ENCODE measurements around the gene POLE. TPM values are rescaled to one million over a fixed set of nuclear protein-coding genes. Genes with fewer than 3 reads are reported as not detected.

The POLE gene
- total RNA-seq, 1 experiment from 2014 or later = 147 TPM

DNA sequence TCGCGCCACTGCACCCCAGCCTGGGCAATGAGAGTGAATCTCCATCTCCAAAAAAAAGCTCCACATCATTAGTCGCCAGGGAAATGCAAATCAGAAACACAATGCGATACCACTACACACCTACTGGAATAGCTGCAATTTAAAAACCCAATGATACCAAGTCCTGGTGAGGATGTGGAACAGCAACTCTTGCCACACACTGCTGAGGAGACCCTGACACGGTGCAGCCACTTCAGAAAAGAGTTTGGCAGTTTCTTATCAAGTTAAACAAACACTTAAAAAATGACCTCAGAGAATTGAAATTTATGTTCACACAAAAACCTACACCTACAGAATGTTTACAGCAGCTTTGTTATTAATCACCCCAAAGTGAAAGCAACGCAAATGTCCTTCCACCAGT is 56.5 kb downstream of the POLE start:
- H2BK15ac ChIP-seq (ENCODE audit: low read depth, low read length) = no peak overlapping the region
- H3K14ac ChIP-seq (ENCODE audit: insufficient read depth, low read length) = no peak overlapping the region
- no peak overlapping the region for H2BK12ac ChIP-seq (ENCODE audit: insufficient read length, low read depth, low read length)
- Mint-ChIP-seq H3K36me3 (ENCODE audit: insufficient read depth in 1 of 3, low read depth in 3 of 3) (peaks cover 57 to 88% (median 76%) of the 10 kb centered on the region in 3 experiments; a peak in 6 of 7 replicates), H3K27ac (peak overlapping the region in 1 of 3 experiments; percentile 53; a peak in 2 of 7 replicates), H3K4me3 (no peak overlapping the region), H3K27me3 (ENCODE audit: low read depth) (no peaks in the 10 kb centered on the region), H3K4me1 (no peaks in the 10 kb centered on the region), H3K9me3 (no peaks in the 10 kb centered on the region)
- no peak overlapping the region for H2AFZ ChIP-seq (ENCODE audit: low read length)
- H3K18ac ChIP-seq (ENCODE audit: insufficient read length, low read depth, low read length) = no peak overlapping the region
- no peak overlapping the region for H2BK120ac ChIP-seq (ENCODE audit: low read depth, low read length, poor library complexity, severe bottlenecking)
- H3K4me2 ChIP-seq (ENCODE audit: insufficient read depth, insufficient read length, low read length) = no peak overlapping the region
- no peaks in the 10 kb centered on the region for H3K79me2 ChIP-seq (ENCODE audit: insufficient read depth, low read length)
- H3K56ac ChIP-seq (ENCODE audit: insufficient read length, low read depth, low read length) = no peak overlapping the region
- DNase-seq = no peak
- no peaks in the 10 kb centered on the region for H3K9me3 ChIP-seq (ENCODE audit: control insufficient read depth, low read depth, low read length)
- H2BK20ac ChIP-seq (ENCODE audit: low read depth, low read length, poor library complexity, severe bottlenecking) = no peak overlapping the region
- no peak overlapping the region for H4K8ac ChIP-seq (replicated peaks; ENCODE audit: insufficient read length, low read depth, low read length)
- no peak overlapping the region for H3T11ph ChIP-seq (ENCODE audit: low read length)
- no peaks in the 10 kb centered on the region for H3K79me1 ChIP-seq (ENCODE audit: insufficient read depth, low read depth, low read length, poor library complexity, severe bottlenecking)
- no peaks in the 10 kb centered on the region for H3K23me2 ChIP-seq (ENCODE audit: insufficient read length, low read depth, low read length, poor library complexity, severe bottlenecking)
- no peak overlapping the region for H2AK5ac ChIP-seq (ENCODE audit: insufficient read length, low read length)
- H4K20me1 ChIP-seq (ENCODE audit: control insufficient read depth, insufficient read depth, insufficient read length) = no peaks in the 10 kb centered on the region
- no peak overlapping the region for H2BK5ac ChIP-seq (ENCODE audit: insufficient read length, low read length)
- no peak overlapping the region for H4K91ac ChIP-seq (ENCODE audit: insufficient read length, low read depth, low read length)
- H4K5ac ChIP-seq (ENCODE audit: insufficient read length, low read depth, low read length) = no peak overlapping the region
- no peak overlapping the region for H3K23ac ChIP-seq (ENCODE audit: insufficient read length, low read depth, low read length)
- H3K27ac ChIP-seq (ENCODE audit: insufficient read length, low read depth, low read length) = no peak overlapping the region
- H3K4me1 ChIP-seq (ENCODE audit: insufficient read depth, low read length) = no peaks in the 10 kb centered on the region
- WGBS (ENCODE audit: extremely low coverage, insufficient read length, low lambda C conversion rate) = no CpG with 5 or more reads among the region's 6 CpGs
- no peaks in the 10 kb centered on the region for H3K27me3 ChIP-seq (ENCODE audit: insufficient read depth, low read length)
- no peak overlapping the region for H3K4ac ChIP-seq (ENCODE audit: low read depth, low read length)
- no peak overlapping the region for H3K9ac ChIP-seq (ENCODE audit: extremely low read depth, insufficient read length, low read length)
- TF ChIP-seq, protein P1, sequence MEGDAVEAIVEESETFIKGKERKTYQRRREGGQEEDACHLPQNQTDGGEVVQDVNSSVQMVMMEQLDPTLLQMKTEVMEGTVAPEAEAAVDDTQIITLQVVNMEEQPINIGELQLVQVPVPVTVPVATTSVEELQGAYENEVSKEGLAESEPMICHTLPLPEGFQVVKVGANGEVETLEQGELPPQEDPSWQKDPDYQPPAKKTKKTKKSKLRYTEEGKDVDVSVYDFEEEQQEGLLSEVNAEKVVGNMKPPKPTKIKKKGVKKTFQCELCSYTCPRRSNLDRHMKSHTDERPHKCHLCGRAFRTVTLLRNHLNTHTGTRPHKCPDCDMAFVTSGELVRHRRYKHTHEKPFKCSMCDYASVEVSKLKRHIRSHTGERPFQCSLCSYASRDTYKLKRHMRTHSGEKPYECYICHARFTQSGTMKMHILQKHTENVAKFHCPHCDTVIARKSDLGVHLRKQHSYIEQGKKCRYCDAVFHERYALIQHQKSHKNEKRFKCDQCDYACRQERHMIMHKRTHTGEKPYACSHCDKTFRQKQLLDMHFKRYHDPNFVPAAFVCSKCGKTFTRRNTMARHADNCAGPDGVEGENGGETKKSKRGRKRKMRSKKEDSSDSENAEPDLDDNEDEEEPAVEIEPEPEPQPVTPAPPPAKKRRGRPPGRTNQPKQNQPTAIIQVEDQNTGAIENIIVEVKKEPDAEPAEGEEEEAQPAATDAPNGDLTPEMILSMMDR (conservative IDR thresholded peaks at IDR 0.05) = no peak

All from H9 (cell line).